8988T (cell line): ENCODE data around the gene BSN.
A peak's percentile ranks its signal among the peaks of the same experiment; 100 is the strongest.

Source experiments
- DNase-seq: peaks from one replicate; pipeline ENCODE4 v3.0.0; 2011

The BSN gene

DNA sequence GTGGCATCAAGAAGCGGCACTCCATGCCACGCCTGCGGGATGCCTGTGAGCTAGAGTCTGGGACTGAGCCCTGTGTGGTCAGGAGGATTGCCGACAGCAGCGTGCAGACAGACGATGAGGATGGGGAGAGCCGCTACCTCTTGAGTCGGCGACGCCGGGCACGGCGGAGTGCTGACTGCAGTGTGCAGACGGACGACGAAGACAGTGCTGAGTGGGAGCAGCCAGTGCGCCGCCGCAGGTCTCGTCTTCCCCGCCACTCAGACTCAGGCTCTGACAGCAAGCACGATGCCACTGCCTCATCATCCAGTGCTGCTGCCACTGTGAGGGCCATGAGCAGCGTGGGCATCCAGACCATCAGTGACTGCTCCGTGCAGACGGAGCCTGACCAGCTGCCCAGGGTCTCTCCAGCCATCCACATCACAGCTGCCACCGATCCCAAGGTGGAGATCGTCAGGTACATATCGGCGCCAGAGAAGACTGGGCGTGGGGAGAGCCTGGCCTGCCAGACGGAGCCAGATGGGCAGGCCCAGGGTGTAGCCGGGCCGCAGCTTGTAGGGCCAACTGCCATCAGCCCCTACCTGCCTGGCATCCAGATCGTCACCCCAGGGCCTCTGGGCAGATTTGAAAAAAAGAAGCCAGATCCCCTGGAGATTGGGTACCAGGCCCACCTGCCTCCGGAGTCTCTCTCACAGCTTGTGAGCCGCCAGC lies 103.1 kb downstream of the BSN start:
- no peak for DNase-seq

DNA sequence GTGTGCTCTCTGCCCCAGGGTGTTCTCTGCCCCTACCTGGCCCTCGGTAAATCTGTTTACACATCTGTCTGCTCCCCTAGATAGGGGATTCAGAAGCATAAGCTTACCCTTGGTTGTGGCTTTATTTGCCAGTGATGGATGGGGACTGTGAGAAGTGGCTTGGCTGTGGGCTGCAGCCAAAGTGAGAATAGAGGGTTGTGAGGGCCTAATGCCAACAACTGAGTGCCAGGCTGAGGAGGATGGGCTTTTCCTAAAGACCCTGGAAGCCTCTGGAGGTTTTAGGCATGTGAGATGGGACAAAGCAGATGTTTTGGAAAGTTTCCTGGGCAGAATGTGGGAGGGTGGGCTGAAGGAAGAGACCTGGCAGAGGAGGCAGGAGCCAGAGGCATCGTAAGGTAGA lies 104.4 kb downstream of the BSN start:
- DNase-seq: no peak

- DNase-seq: no peak
Observed at GRCh38 chr3:49659756-49660155, 105.5 kb downstream of the BSN start.

DNA sequence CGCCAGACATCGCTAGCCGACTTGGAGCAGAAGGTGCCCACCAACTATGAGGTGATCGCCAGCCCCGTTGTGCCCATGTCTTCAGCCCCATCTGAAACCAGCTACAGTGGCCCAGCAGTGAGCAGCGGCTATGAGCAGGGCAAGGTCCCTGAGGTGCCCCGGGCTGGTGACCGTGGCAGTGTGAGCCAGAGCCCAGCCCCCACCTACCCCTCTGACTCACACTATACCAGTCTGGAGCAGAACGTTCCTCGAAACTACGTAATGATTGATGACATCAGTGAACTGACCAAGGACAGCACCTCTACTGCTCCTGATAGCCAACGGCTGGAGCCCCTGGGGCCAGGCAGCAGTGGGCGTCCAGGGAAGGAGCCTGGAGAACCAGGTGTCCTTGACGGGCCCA lies 107.0 kb downstream of the BSN start:
- no peak for DNase-seq

DNA sequence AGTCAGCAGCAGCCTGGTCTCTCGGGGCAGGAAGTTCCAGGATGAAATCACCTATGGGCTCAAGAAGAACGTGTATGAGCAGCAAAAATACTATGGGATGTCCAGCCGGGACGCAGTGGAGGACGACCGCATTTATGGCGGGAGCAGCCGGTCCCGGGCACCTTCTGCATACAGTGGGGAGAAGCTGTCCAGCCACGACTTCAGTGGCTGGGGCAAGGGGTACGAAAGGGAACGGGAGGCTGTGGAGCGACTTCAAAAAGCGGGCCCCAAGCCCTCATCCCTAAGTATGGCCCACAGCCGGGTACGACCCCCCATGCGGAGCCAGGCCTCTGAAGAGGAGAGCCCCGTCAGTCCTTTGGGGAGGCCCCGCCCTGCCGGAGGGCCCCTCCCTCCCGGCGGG lies 107.7 kb downstream of the BSN start:
- no peak for DNase-seq

GRCh38 chr3:49662720-49663413 lies 108.6 kb downstream of the BSN start:
- DNase-seq: no peak

- DNase-seq: no peak
Observed at GRCh38 chr3:49663831-49664230, 109.6 kb downstream of the BSN start.

- no peak for DNase-seq
Observed at GRCh38 chr3:49664300-49664699, 110.0 kb downstream of the BSN start.

DNA sequence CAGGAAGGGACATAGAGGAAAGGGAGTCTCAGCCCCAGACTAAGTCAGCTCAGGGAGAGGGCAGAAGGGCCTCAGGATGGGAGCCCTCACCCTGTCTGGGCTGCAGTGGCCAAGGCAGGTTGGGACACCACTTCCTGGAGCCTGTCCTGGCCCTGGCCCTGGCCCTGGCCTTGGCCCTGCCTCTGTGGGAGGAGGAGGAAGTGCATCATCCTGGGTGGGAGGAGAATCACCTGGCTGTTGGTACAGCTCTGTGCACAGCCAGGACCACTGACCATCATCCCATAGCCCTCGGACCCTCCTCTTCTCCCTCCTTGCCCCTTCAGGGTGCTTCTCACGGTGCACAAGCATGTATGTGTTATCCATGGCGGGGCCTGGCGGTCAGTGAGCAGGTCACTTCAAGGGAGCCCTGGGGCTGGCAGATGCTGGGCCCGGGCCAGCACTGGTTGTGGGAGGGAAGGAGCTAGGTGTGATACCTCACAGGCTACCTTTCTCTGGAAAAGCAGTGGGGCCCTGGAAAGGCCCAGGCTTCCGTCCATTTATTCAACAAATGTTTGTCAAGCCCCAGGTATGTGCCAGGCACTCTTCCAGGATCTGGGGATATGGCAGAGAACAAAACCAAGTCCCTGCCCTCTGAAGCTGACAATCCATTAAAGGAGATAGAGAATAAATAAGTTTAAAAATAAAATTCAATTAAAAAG lies 111.7 kb downstream of the BSN start:
- no peak for DNase-seq

DNA sequence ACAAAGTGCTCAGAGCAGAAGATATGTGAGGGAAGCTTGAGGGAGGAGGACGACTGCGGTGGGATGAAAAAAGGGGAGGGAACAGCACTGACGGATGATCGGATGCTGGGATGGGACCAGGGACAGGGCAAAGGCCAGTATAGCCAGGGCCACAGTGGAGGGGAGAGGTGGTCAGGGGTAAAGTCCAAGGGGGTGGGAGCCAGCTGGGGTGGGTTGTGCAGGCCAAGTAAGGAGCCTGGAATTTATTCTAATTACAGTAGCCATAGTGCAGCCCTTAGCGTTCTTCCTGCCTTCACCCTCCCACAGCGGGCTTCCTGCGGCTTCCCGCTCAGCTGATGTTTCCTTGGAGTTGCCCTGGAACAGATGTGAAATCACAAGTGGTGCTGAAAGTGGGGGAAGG lies 112.3 kb downstream of the BSN start:
- no peak for DNase-seq

DNA sequence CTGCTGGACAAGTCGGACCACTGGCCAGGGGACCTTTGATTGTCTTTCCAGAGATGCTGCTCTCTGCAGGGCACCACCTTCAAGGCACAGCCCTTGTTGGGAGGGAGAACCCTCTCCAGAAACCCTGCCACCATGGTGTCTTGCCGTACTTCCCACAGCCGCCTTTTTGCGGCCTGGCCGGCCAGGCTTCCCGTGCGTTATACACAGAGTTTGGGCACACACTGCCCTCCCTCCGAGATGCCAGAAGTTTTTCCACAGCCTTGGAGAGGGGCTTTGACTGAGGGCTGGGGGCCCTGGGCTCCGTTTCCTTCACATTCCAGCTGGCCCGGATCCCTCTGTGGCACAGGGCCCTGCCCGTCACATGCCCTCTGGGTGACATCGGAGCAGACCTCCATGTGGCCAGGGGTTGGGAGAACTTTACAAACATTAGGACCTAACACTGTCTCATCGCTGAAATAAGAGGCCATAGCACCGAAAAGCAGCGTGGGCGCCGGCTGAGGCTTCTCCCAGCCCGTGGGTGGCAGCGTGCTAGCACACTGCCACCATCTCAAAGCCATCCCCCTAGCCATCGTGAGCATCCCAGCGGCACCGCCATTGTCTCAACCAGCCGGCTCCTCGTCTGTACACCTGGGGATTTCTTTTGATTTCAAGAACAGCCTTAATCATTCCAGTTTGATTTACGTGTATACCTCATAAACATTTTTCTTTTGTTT lies 113.6 kb downstream of the BSN start:
- no peak for DNase-seq

DNA sequence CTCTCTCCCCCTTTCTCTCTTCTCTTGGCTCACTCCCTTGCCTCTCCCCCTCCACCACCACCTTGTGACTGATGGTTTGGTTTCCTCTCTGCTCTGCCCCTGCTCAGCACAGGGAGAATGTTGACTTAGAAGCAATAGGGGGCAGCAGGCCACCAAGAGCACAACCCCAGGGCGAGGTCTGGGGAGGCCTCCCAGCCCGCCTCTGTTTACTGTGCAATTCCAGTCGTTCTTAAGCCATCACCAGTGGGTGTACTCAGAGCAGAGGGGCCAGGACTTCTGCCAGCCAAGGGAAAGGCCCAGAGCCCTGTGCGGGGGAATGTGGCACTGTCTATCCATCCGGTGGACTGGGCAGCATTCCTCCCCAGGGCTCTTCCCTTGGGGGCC lies 114.1 kb downstream of the BSN start:
- peak; percentile 81 for DNase-seq

GRCh38 chr3:49668861-49669260 lies 114.6 kb downstream of the BSN start:
- DNase-seq: no peak

GRCh38 chr3:49669352-49669751 lies 115.1 kb downstream of the BSN start:
- no peak for DNase-seq

DNA sequence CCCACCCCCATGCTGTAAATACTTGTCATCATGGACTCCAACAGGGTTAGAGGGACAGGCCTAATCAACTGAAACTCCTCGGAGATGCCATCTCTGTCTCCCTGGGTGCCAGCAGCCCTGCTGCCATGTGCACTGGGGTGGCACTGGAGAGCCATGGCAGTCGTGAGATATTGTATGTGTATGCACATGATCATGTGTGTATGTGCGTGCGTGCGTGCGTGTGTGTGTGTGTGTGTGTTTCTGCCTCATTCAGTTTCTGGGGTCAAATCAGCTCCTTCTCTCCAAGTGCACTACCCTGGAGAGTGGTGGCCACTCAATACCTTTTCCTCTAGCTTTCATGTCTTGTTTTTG lies 116.6 kb downstream of the BSN start:
- no peak for DNase-seq

GRCh38 chr3:49671291-49672288 lies 117.3 kb downstream of the BSN start:
- peak; percentile 91 for DNase-seq

DNA sequence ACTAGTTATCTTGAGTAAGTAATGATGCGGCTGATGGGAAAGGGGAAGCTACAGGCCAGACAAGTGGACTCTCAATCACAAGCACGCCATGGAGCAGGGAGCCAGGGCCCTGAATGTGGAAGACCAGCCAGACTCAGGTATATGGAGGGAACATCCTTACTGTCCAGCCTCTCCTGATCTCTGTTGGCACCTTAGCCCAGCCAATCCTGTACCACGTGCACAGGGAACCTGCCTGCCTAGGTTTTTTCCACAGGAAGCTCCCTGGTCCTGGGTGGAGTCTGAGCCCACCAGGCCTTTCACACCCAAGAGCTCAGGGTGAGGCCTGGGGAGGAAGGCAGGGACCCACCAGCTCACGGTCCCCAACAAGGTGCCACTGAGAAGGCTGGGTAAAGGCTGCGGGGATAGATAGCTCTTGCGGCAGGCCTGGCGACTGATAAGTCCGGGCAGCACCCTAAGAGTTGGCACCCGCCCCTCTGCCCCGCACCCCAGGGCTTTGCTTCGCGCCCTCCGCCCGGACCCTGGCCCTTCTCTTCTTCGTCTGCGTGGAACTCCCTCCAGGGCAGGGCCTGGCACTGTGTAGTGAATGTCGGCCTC lies 118.9 kb downstream of the BSN start:
- no peak for DNase-seq

DNA sequence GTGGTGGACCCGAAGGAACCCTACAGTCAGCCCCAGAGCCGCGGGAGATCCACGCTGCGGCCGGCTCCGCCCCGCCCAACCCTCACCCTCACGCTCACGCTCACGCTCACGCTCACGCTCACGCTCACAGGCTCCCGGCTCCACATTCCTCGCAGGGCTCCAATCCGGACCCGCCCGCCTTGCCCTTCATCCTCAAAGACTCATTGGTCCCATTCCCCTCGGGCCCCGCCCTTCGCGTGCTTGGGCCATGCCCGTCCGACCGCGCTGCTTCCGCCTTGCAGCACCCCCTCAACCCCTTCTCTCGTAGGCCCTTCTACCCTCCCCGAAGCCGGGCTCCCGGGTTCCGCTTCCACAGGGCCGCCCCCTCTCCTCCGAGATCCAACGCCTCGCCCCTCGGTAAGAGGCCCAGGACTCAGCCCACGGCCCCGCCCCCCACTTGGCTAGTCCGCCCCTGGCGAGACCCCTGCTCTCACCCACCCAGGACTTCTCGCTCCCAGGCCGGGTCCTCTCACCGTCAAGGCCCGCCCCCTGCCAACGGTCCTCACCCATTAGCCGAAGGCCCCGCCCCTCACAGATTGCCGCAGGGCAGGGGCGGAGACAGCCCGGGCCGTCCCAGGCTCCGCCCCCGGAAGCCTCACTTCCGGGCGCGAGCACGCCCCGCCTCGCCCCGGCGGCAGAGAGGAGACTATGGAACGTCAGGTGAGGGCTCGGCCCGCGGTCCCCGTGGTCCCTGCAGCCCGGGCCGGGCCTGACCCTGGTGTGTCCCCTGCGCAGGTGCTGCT lies 119.6 kb downstream of the BSN start, which contains the start of gene APEH:
APEH (plus strand) TSS at position 637 of the 782 bp plus-strand sequence; CDS start at position 688, 51 bp downstream.
- peak; percentile 98 for DNase-seq

GRCh38 chr3:49674497-49674983 lies 120.3 kb downstream of the BSN start:
- DNase-seq: no peak

- DNase-seq: no peak
Observed at GRCh38 chr3:49675912-49676311, 121.6 kb downstream of the BSN start.
